HepG2 (cell line): ENCODE measurements around the gene PLIN4.

Experiments
- CTCF ChIP-seq: sonication (generic); formaldehyde crosslinking; IDR thresholded peaks from 2 replicates; pipeline ENCODE4 v1.5.0; 2020; ENCODE audit warnings: mild to moderate bottlenecking, missing genetic modification reagents, moderate library complexity
- EP300 ChIP-seq, 3 experiments: sonication (generic) in 1 of 3; formaldehyde crosslinking in 1 of 3; IDR thresholded peaks; 2 replicates each; pipeline versions ENCODE4 v1.5.1 to v1.6.1; 2011 to 2020; ENCODE audit warnings: low read depth in 2 of 3, low read length in 2 of 3, borderline replicate concordance in 1 of 3, improper control_type of control experiment in 1 of 3, mild to moderate bottlenecking in 1 of 3, missing genetic modification reagents in 1 of 3, moderate library complexity in 1 of 3
- KDM5A ChIP-seq: fragments of 200-600 bp; sonication (generic); IDR thresholded peaks from 2 replicates; pipeline ENCODE4 v1.7.0; 2018; ENCODE audit warnings: antibody characterized with exemption, mild to moderate bottlenecking, low read length, borderline replicate concordance
- POLR2A ChIP-seq, 2 experiments: IDR thresholded peaks; 2 replicates each; pipeline ENCODE4 v1.6.1; 2011; ENCODE audit warnings: low read depth in 2 of 2, low read length in 2 of 2, mild to moderate bottlenecking in 1 of 2, moderate library complexity in 1 of 2; ENCODE audit not compliant: insufficient read depth in 1 of 2
- SMC3 ChIP-seq: IDR thresholded peaks from 2 replicates; pipeline ENCODE4 v1.6.1; 2011; ENCODE audit warnings: low read length, improper control_type of control experiment
- ZFP41 ChIP-seq: sonication (generic); formaldehyde crosslinking; IDR thresholded peaks from 2 replicates; pipeline ENCODE4 v1.4.0; 2020; ENCODE audit warnings: mild to moderate bottlenecking, missing genetic modification reagents, borderline replicate concordance
- ZNF160 ChIP-seq: sonication (generic); formaldehyde crosslinking; IDR thresholded peaks from 2 replicates; pipeline ENCODE4 v1.8.0; 2022; ENCODE audit warnings: mild to moderate bottlenecking, inconsistent platforms, missing genetic modification reagents
- ZSCAN30 ChIP-seq: sonication (generic); formaldehyde crosslinking; IDR thresholded peaks from 2 replicates; pipeline ENCODE4 v1.5.0; 2020; ENCODE audit warnings: mild to moderate bottlenecking, missing genetic modification reagents

DNA sequence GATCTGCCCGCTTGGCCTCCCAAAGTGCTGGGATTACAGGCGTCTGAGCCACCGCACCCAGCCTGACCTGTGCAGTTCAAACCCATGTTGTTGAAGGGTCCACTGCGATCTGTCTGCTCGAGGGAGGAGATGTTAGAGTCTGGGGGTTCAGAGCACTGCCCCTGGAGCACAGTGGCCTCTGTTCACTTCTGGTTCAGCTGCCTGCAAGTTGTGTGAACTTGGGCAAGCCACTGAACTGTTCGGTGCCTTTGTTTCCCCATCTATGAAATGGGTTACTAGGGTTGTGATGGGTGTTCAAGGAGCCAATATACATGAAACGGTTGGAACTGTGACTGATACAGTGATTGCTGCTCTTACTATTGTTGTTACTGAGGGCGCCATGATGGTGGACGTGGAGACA is 15.0 kb upstream of the PLIN4 start:
- TF ChIP-seq SMC3 (no peak), CTCF (CRISPR knock-in tag) (no peak), EP300 (IDR thresholded peaks at IDR 0.05; ENCODE audit: low read depth in 2 of 2, low read length in 2 of 2) (no peak), EP300 (CRISPR knock-in tag; IDR thresholded peaks at IDR 0.05; ENCODE audit: borderline replicate concordance) (no peak), KDM5A (no peak), ZNF160 (CRISPR knock-in tag) (no peak), POLR2A (IDR thresholded peaks at IDR 0.05; ENCODE audit: insufficient read depth in 1 of 2, low read depth in 2 of 2, low read length in 2 of 2) (no peak), ZFP41 (CRISPR knock-in tag) (no peak), ZSCAN30 (no peak)
